Measurements from ENCODE around the gene ADARB2. TPM values are rescaled to one million over a fixed set of nuclear protein-coding genes. Genes with fewer than 3 reads are reported as not detected.

The ADARB2 gene
- total and polyA plus RNA-seq, 2 donors (not counting 1 experiment from before 2014, with no cell fraction given), result not detected

- no peaks in the 10 kb centered on the region for H3K79me2 ChIP-seq (ENCODE audit: control insufficient read depth, insufficient read depth, low read length)
- DNase-seq (ENCODE audit: low read depth in 2 of 2), result no peak
- TF ChIP-seq EZH2 (IDR thresholded peaks at IDR 0.05; ENCODE audit: low read length, missing control alignments) (no peak), CTCF (conservative IDR thresholded peaks at IDR 0.05 in 1 of 2, IDR thresholded peaks at IDR 0.05 in 1 of 2; ENCODE audit: low read depth in 1 of 2, low read length in 2 of 2) (no peak)
Observed at GRCh38 chr10:1345368-1345767, 392.0 kb downstream of the ADARB2 start.

GRCh38 chr10:1344846-1345245 lies 392.5 kb downstream of the ADARB2 start:
- no peaks in the 10 kb centered on the region for H3K36me3 ChIP-seq (ENCODE audit: control insufficient read depth, insufficient read depth, low read length)
- no peak overlapping the region for H2AFZ ChIP-seq (ENCODE audit: low read length)
- H3K27me3 ChIP-seq (ENCODE audit: control insufficient read depth, insufficient read depth, low read length), result no peaks in the 10 kb centered on the region
- DNase-seq (ENCODE audit: low read depth in 2 of 2), result no peak
- no peaks in the 10 kb centered on the region for H3K4me1 ChIP-seq (ENCODE audit: control insufficient read depth, extremely low read depth, insufficient read depth, low read length)
- no peaks in the 10 kb centered on the region for H4K20me1 ChIP-seq (ENCODE audit: control insufficient read depth, extremely low read depth, insufficient read depth, low read length)
- no peaks in the 10 kb centered on the region for H3K79me2 ChIP-seq (ENCODE audit: control insufficient read depth, insufficient read depth, low read length)
- no peak overlapping the region for H3K27ac ChIP-seq (ENCODE audit: insufficient read depth, low read length)
- H3K4me2 ChIP-seq (ENCODE audit: extremely low read depth, insufficient read depth, low read length), result no peak overlapping the region
- H3K9ac ChIP-seq (ENCODE audit: insufficient read depth, low read length), result no peak overlapping the region
- H3K4me3 ChIP-seq (replicated peaks in 1 of 4; ENCODE audit: control extremely low read depth in 1 of 4, insufficient read depth in 1 of 4, low read depth in 3 of 4, low read length in 4 of 4), result no peak overlapping the region
- no peaks in the 10 kb centered on the region for H3K9me3 ChIP-seq (ENCODE audit: control insufficient read depth, insufficient read depth, low read depth, low read length)
- TF ChIP-seq CTCF (conservative IDR thresholded peaks at IDR 0.05 in 1 of 2, IDR thresholded peaks at IDR 0.05 in 1 of 2; ENCODE audit: low read depth in 1 of 2, low read length in 2 of 2) (no peak), EZH2 (IDR thresholded peaks at IDR 0.05; ENCODE audit: low read length, missing control alignments) (no peak)

More at GRCh38 chr10:1345368-1345767, 392.0 kb downstream of the ADARB2 start:
- Histone ChIP-seq H3K4me1 (ENCODE audit: control insufficient read depth, extremely low read depth, insufficient read depth, low read length) (no peaks in the 10 kb centered on the region), H2AFZ (ENCODE audit: low read length) (no peak overlapping the region), H3K36me3 (ENCODE audit: control insufficient read depth, insufficient read depth, low read length) (no peaks in the 10 kb centered on the region), H3K27me3 (ENCODE audit: control insufficient read depth, insufficient read depth, low read length) (no peaks in the 10 kb centered on the region), H3K4me3 (replicated peaks in 1 of 4; ENCODE audit: control extremely low read depth in 1 of 4, insufficient read depth in 1 of 4, low read depth in 3 of 4, low read length in 4 of 4) (no peak overlapping the region), H3K9me3 (ENCODE audit: control insufficient read depth, insufficient read depth, low read depth, low read length) (no peaks in the 10 kb centered on the region), H4K20me1 (ENCODE audit: control insufficient read depth, extremely low read depth, insufficient read depth, low read length) (no peaks in the 10 kb centered on the region), H3K9ac (ENCODE audit: insufficient read depth, low read length) (no peak overlapping the region), H3K27ac (ENCODE audit: insufficient read depth, low read length) (no peak overlapping the region), H3K4me2 (ENCODE audit: extremely low read depth, insufficient read depth, low read length) (no peak overlapping the region)

GRCh38 chr10:1344408-1344807 lies 392.9 kb downstream of the ADARB2 start:
- Histone ChIP-seq H3K4me1 (ENCODE audit: control insufficient read depth, extremely low read depth, insufficient read depth, low read length) (no peaks in the 10 kb centered on the region), H3K27ac (ENCODE audit: insufficient read depth, low read length) (no peak overlapping the region), H3K36me3 (ENCODE audit: control insufficient read depth, insufficient read depth, low read length) (no peaks in the 10 kb centered on the region), H3K9ac (ENCODE audit: insufficient read depth, low read length) (no peak overlapping the region), H3K79me2 (ENCODE audit: control insufficient read depth, insufficient read depth, low read length) (no peaks in the 10 kb centered on the region), H3K4me3 (replicated peaks in 1 of 4; ENCODE audit: control extremely low read depth in 1 of 4, insufficient read depth in 1 of 4, low read depth in 3 of 4, low read length in 4 of 4) (no peak overlapping the region), H2AFZ (ENCODE audit: low read length) (no peak overlapping the region), H4K20me1 (ENCODE audit: control insufficient read depth, extremely low read depth, insufficient read depth, low read length) (no peaks in the 10 kb centered on the region), H3K27me3 (ENCODE audit: control insufficient read depth, insufficient read depth, low read length) (no peaks in the 10 kb centered on the region), H3K4me2 (ENCODE audit: extremely low read depth, insufficient read depth, low read length) (no peak overlapping the region), H3K9me3 (ENCODE audit: control insufficient read depth, insufficient read depth, low read depth, low read length) (no peaks in the 10 kb centered on the region)
- TF ChIP-seq CTCF (conservative IDR thresholded peaks at IDR 0.05 in 1 of 2, IDR thresholded peaks at IDR 0.05 in 1 of 2; ENCODE audit: low read depth in 1 of 2, low read length in 2 of 2) (no peak), EZH2 (IDR thresholded peaks at IDR 0.05; ENCODE audit: low read length, missing control alignments) (no peak)
- no peak for DNase-seq (ENCODE audit: low read depth in 2 of 2)
